MM.1S (cell line): ENCODE results near the gene UBC.

ENCODE experiments used
- EZH2 ChIP-seq: fragments of 300-600 bp; sonication (generic); optimal IDR thresholded peaks from 2 replicates; pipeline ENCODE3; 2017; ENCODE audit warnings: low read depth, mild to moderate bottlenecking, antibody characterized with exemption, low read length, mixed read lengths
- EZH2phosphoT487 ChIP-seq: fragments of 300-600 bp; sonication (generic); IDR thresholded peaks from 2 replicates; pipeline ENCODE4 v1.6.1; 2018; ENCODE audit warnings: antibody characterized with exemption, low read length
- TF ChIP-seq, protein P1 (sequence below): fragments of 300-600 bp; sonication (generic); IDR thresholded peaks from 2 replicates; pipeline ENCODE4 v1.5.1; 2016; ENCODE audit warnings: antibody characterized with exemption, low read length, mixed read lengths

DNA sequence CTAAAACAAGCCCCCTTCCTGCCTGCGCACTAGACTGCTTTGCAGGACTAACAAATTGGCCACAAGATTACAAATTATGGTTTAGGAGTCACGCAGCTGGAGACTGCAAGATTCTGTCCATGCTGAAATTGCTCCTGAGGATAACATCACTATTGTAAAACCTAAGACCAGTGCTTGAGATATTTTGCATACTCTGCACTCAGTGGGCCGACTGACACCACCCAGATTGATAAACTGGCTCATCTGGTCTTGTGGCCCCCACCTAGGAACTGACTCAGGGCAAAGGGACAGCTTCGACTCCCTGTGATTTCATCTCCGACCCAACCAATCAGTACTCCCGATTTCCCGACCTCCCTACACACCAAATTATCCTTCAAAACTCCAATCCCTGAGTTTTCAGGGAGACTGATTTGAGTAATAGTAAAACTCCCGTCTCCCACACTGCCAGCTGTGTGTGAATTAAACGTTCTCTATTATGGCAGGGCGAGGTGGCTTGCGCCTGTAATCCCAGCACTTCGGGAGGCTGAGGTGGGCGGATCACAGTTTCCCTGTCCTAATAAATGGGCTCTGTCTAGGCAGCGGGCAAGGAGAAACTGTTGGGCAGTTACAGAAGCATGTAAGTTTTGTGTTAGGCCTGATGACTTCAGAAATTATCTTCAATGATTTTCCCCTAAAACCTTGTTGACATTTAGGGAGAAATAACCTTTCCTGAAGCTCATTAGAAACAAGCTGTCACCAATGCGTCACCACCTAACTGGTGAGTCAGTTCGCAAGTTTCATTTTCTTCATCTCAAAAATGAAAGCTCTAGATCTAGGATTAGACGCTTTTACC lies 5.3 kb upstream of the UBC start:
- no peak for TF ChIP-seq EZH2
- TF ChIP-seq, protein P1, sequence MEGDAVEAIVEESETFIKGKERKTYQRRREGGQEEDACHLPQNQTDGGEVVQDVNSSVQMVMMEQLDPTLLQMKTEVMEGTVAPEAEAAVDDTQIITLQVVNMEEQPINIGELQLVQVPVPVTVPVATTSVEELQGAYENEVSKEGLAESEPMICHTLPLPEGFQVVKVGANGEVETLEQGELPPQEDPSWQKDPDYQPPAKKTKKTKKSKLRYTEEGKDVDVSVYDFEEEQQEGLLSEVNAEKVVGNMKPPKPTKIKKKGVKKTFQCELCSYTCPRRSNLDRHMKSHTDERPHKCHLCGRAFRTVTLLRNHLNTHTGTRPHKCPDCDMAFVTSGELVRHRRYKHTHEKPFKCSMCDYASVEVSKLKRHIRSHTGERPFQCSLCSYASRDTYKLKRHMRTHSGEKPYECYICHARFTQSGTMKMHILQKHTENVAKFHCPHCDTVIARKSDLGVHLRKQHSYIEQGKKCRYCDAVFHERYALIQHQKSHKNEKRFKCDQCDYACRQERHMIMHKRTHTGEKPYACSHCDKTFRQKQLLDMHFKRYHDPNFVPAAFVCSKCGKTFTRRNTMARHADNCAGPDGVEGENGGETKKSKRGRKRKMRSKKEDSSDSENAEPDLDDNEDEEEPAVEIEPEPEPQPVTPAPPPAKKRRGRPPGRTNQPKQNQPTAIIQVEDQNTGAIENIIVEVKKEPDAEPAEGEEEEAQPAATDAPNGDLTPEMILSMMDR, result no peak
- TF ChIP-seq EZH2phosphoT487, result no peak
